ENCODE data around the gene TECTA.

TECTA gene

GRCh38 chr11:121100943-121101342 is at the start of gene TECTA:
Gene TECTA (plus strand): TSS chr11:121101243. CDS start chr11:121102666, 1,423 bp downstream.
- in situ Hi-C loops (cut with HindIII; ENCODE audit: low sequenced_read_pairs), result no loop called here
- no peak within 1 kb of the TSS for H3K4me3 ChIP-seq (ENCODE audit: low read depth, low read length)
- TF ChIP-seq, protein P1, sequence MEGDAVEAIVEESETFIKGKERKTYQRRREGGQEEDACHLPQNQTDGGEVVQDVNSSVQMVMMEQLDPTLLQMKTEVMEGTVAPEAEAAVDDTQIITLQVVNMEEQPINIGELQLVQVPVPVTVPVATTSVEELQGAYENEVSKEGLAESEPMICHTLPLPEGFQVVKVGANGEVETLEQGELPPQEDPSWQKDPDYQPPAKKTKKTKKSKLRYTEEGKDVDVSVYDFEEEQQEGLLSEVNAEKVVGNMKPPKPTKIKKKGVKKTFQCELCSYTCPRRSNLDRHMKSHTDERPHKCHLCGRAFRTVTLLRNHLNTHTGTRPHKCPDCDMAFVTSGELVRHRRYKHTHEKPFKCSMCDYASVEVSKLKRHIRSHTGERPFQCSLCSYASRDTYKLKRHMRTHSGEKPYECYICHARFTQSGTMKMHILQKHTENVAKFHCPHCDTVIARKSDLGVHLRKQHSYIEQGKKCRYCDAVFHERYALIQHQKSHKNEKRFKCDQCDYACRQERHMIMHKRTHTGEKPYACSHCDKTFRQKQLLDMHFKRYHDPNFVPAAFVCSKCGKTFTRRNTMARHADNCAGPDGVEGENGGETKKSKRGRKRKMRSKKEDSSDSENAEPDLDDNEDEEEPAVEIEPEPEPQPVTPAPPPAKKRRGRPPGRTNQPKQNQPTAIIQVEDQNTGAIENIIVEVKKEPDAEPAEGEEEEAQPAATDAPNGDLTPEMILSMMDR (IDR thresholded peaks at IDR 0.05; ENCODE audit: low read depth, low read length), result no peak
- DNase-seq (ENCODE audit: low read depth, low spot score), result no peak

DNA sequence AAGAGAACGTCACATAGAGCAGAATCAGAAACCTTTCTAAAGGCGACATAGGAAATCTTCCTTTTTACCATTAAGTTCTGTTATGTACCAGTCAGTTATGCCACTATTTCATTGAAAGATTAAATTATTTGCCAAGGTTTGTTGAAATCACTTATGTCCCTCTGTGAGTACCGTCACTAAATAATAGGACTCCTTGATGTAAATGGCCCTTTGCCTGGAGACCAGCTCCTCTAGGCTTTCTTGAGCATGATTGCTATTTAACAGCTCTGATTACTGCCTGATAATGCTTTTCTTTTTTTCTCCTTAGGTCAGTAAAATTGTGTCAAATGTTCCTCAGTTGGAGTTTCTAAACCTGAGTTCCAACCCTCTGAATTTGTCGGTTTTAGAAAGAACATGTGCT is 47.8 kb upstream of the TECTA start:
- no peak for DNase-seq (ENCODE audit: low read depth, low spot score)
- TF ChIP-seq, protein P1 (IDR thresholded peaks at IDR 0.05; ENCODE audit: low read depth, low read length), result no peak
- in situ Hi-C loops (cut with HindIII; ENCODE audit: low sequenced_read_pairs), result no loop called here
- H3K4me3 ChIP-seq (ENCODE audit: low read depth, low read length), result no peak overlapping the region

- H3K4me3 ChIP-seq (ENCODE audit: low read depth, low read length), result no peak overlapping the region
- no peak for DNase-seq (ENCODE audit: low read depth, low spot score)
- TF ChIP-seq, protein P1 (IDR thresholded peaks at IDR 0.05; ENCODE audit: low read depth, low read length), result no peak
- in situ Hi-C loops (cut with HindIII; ENCODE audit: low sequenced_read_pairs), result no loop called here
These were observed 46.8 kb upstream of the TECTA start for GRCh38 chr11:121054266-121054665.

GRCh38 chr11:121055076-121055475 is 46.0 kb upstream of the TECTA start:
- DNase-seq (ENCODE audit: low read depth, low spot score), result no peak
- H3K4me3 ChIP-seq (ENCODE audit: low read depth, low read length), result no peak overlapping the region
- in situ Hi-C loops (cut with HindIII; ENCODE audit: low sequenced_read_pairs), result no loop called here
- TF ChIP-seq, protein P1 (IDR thresholded peaks at IDR 0.05; ENCODE audit: low read depth, low read length), result no peak

DNA sequence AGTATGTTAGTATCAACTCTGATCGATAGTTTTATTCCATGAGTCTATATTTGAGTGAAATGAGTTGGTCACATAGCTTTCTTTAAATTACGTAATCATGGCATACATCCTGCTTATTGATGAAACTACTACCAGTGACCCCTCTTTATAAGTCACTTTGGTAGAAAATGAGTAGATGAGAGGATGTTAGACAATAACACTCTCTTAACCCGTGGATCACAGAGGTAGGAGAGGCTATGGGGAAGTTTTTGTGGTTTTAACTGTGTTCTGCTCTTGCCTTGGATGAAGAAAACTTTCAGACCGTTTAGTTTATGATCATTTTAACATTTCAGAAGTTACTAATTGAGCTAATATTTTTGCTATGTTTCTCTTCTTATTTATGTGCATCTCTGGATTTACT is 43.1 kb upstream of the TECTA start:
- TF ChIP-seq, protein P1 (IDR thresholded peaks at IDR 0.05; ENCODE audit: low read depth, low read length), result no peak
- in situ Hi-C loops (cut with HindIII; ENCODE audit: low sequenced_read_pairs), result no loop called here
- H3K4me3 ChIP-seq (ENCODE audit: low read depth, low read length), result no peak overlapping the region
- no peak for DNase-seq (ENCODE audit: low read depth, low spot score)

DNA sequence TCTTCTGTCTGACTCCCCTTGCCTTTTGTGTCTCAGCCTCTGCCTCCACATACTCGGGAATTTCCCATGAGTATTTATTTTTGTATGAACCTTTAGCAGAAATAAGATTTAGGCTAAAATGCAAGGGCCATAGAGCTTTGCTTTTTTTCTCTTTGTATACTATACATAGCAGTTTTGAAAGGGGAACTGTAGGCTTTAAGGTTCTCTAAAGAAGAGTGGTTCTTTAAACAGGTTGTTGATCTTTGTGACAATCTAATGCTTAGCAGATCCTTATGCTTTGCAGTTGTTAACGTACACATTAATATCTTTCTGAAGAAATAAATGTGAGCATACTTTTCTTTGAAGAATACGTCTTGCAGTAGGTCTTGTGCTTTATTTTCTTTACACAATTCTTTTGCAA is 42.1 kb upstream of the TECTA start:
- no peak for DNase-seq (ENCODE audit: low read depth, low spot score)
- TF ChIP-seq, protein P1 (IDR thresholded peaks at IDR 0.05; ENCODE audit: low read depth, low read length), result no peak
- in situ Hi-C loops (cut with HindIII; ENCODE audit: low sequenced_read_pairs), result no loop called here
- no peak overlapping the region for H3K4me3 ChIP-seq (ENCODE audit: low read depth, low read length)

- no peak for DNase-seq (ENCODE audit: low read depth, low spot score)
- H3K4me3 ChIP-seq (ENCODE audit: low read depth, low read length), result no peak overlapping the region
- TF ChIP-seq, protein P1 (IDR thresholded peaks at IDR 0.05; ENCODE audit: low read depth, low read length), result no peak
- in situ Hi-C loops (cut with HindIII; ENCODE audit: low sequenced_read_pairs), result no loop called here
These were observed 41.4 kb upstream of the TECTA start for GRCh38 chr11:121059605-121060004.
